WTC11 (cell line): ENCODE measurements around the gene HLF. TPM values are rescaled to one million over a fixed set of nuclear protein-coding genes. Genes with fewer than 3 reads are reported as not detected.

Experiments used
- ATAC-seq: fragments of 200-7000 bp; cut with Tn5 transposase; 2 replicates; pipeline ENCODE4 v1.10.0; 2021; ENCODE audit warnings: mild to moderate bottlenecking, moderate library complexity
- CTCF ChIA-PET: fragments of 300-600 bp; sonication (Branson Sonifier 250); formaldehyde crosslinking; loops from one replicate; lab custom pipeline; 2021; ENCODE audit warnings: antibody characterized with exemption; lab: Charles Lee
- POLR2A ChIA-PET: fragments of 350-600 bp; sonication (Branson Sonifier 250); formaldehyde crosslinking; loops from one replicate; lab custom pipeline; 2021; ENCODE audit warnings: antibody characterized with exemption; lab: Charles Lee
- DNase-seq: peaks from one replicate; pipeline ENCODE4 v3.0.0; 2021; ENCODE audit warnings: low spot score
- H3K27ac Mint-ChIP-seq: 2 replicates; pipeline ENCODE4 v1.8.0; 2021; ENCODE audit warnings: mixed read lengths
- H3K27me3 Mint-ChIP-seq: 2 replicates; pipeline ENCODE4 v1.8.0; 2021; ENCODE audit warnings: low read depth, mild to moderate bottlenecking, moderate library complexity, mixed read lengths
- H3K36me3 Mint-ChIP-seq: 2 replicates; pipeline ENCODE4 v1.8.0; 2021; ENCODE audit warnings: mixed read lengths
- H3K4me1 Mint-ChIP-seq: 2 replicates; pipeline ENCODE4 v1.8.0; 2022; ENCODE audit warnings: mixed read lengths
- H3K4me3 Mint-ChIP-seq: 2 replicates; pipeline ENCODE4 v1.8.0; 2021; ENCODE audit warnings: mild to moderate bottlenecking, moderate library complexity, mixed read lengths
- H3K9me3 Mint-ChIP-seq: 2 replicates; pipeline ENCODE4 v1.8.0; 2021; ENCODE audit warnings: mixed read lengths
- CREB1 ChIP-seq: sonication (generic); formaldehyde crosslinking; IDR thresholded peaks from 2 replicates; pipeline ENCODE4 v1.8.0; 2023; ENCODE audit warnings: mild to moderate bottlenecking, missing genetic modification reagents
- CTCF ChIP-seq: fragments of 200-600 bp; IDR thresholded peaks from 2 replicates; pipeline ENCODE4 v1.8.0; 2022; ENCODE audit warnings: antibody characterized with exemption
- IRF1 ChIP-seq: sonication (generic); formaldehyde crosslinking; IDR thresholded peaks from 2 replicates; pipeline ENCODE4 v1.8.0; 2023; ENCODE audit warnings: missing genetic modification reagents
- RELA ChIP-seq: sonication (generic); formaldehyde crosslinking; IDR thresholded peaks from 2 replicates; pipeline ENCODE4 v1.8.1; 2022; ENCODE audit warnings: missing genetic modification reagents, mild to moderate bottlenecking, borderline replicate concordance
- SMAD4 ChIP-seq: sonication (generic); formaldehyde crosslinking; IDR thresholded peaks from 2 replicates; pipeline ENCODE4 v1.8.0; 2022; ENCODE audit warnings: mild to moderate bottlenecking, missing genetic modification reagents
- SOX15 ChIP-seq: fragments of 250-450 bp; sonication (Bioruptor Pico); IDR thresholded peaks from 2 replicates; pipeline ENCODE4 v1.9.0; 2021; ENCODE audit warnings: mild to moderate bottlenecking
- STAT6 ChIP-seq: sonication (generic); formaldehyde crosslinking; conservative IDR thresholded peaks from 2 replicates; pipeline ENCODE4 v1.8.1; 2023; ENCODE audit warnings: mild to moderate bottlenecking, low read depth, missing genetic modification reagents, moderate library complexity
- TP53 ChIP-seq: sonication (generic); formaldehyde crosslinking; IDR thresholded peaks from 2 replicates; pipeline ENCODE4 v1.8.1; 2023; ENCODE audit warnings: mild to moderate bottlenecking, missing genetic modification reagents
- ZBTB21 ChIP-seq: sonication (generic); formaldehyde crosslinking; IDR thresholded peaks from 2 replicates; pipeline ENCODE4 v1.8.1; 2023; ENCODE audit warnings: mild to moderate bottlenecking, missing genetic modification reagents, borderline replicate concordance
- ZNF138 ChIP-seq: sonication (generic); formaldehyde crosslinking; conservative IDR thresholded peaks from 2 replicates; pipeline ENCODE4 v1.8.1; 2022; ENCODE audit warnings: mild to moderate bottlenecking, moderate library complexity, missing genetic modification reagents
- ZNF219 ChIP-seq: sonication (generic); formaldehyde crosslinking; IDR thresholded peaks from 2 replicates; pipeline ENCODE4 v1.8.0; 2023; ENCODE audit warnings: missing genetic modification reagents, mild to moderate bottlenecking, borderline replicate concordance
- total RNA-seq: library from RNA; stranded (reverse); gene quantifications from 3 replicates; pipeline ENCODE4 v1.2.3, GENCODE V29; 2021
- TF ChIP-seq, protein P1 (sequence below): fragments of 250-450 bp; sonication (Bioruptor Pico); IDR thresholded peaks from 2 replicates; pipeline ENCODE4 v1.9.0; 2021; ENCODE audit warnings: mild to moderate bottlenecking, borderline replicate concordance
- TF ChIP-seq, protein P2 (sequence below): sonication (generic); formaldehyde crosslinking; IDR thresholded peaks from 2 replicates; pipeline ENCODE4 v1.8.0; 2022; ENCODE audit warnings: mild to moderate bottlenecking, missing genetic modification reagents
- TF ChIP-seq, protein P3 (sequence below): sonication (generic); formaldehyde crosslinking; IDR thresholded peaks from 2 replicates; pipeline ENCODE4 v1.8.0; 2022; ENCODE audit warnings: missing genetic modification reagents
- TF ChIP-seq, protein P4 (sequence below): sonication (generic); formaldehyde crosslinking; IDR thresholded peaks from 2 replicates; pipeline ENCODE4 v1.8.1; 2023; ENCODE audit warnings: mild to moderate bottlenecking, moderate library complexity, missing genetic modification reagents

Gene HLF
- total RNA-seq, 1 experiment from 2014 or later = 0.31 TPM

- TF ChIP-seq CREB1 (CRISPR knock-in tag) = no peak
- no peak for TF ChIP-seq ZBTB21 (CRISPR knock-in tag)
- TF ChIP-seq, protein P1, sequence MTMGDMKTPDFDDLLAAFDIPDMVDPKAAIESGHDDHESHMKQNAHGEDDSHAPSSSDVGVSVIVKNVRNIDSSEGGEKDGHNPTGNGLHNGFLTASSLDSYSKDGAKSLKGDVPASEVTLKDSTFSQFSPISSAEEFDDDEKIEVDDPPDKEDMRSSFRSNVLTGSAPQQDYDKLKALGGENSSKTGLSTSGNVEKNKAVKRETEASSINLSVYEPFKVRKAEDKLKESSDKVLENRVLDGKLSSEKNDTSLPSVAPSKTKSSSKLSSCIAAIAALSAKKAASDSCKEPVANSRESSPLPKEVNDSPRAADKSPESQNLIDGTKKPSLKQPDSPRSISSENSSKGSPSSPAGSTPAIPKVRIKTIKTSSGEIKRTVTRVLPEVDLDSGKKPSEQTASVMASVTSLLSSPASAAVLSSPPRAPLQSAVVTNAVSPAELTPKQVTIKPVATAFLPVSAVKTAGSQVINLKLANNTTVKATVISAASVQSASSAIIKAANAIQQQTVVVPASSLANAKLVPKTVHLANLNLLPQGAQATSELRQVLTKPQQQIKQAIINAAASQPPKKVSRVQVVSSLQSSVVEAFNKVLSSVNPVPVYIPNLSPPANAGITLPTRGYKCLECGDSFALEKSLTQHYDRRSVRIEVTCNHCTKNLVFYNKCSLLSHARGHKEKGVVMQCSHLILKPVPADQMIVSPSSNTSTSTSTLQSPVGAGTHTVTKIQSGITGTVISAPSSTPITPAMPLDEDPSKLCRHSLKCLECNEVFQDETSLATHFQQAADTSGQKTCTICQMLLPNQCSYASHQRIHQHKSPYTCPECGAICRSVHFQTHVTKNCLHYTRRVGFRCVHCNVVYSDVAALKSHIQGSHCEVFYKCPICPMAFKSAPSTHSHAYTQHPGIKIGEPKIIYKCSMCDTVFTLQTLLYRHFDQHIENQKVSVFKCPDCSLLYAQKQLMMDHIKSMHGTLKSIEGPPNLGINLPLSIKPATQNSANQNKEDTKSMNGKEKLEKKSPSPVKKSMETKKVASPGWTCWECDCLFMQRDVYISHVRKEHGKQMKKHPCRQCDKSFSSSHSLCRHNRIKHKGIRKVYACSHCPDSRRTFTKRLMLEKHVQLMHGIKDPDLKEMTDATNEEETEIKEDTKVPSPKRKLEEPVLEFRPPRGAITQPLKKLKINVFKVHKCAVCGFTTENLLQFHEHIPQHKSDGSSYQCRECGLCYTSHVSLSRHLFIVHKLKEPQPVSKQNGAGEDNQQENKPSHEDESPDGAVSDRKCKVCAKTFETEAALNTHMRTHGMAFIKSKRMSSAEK (CRISPR knock-in tag) = no peak
- TF ChIP-seq, all 79 proteins: peak for 0
These were observed 39.5 kb upstream of the HLF start (continued) for GRCh38 chr17:55225237-55225636.

DNA sequence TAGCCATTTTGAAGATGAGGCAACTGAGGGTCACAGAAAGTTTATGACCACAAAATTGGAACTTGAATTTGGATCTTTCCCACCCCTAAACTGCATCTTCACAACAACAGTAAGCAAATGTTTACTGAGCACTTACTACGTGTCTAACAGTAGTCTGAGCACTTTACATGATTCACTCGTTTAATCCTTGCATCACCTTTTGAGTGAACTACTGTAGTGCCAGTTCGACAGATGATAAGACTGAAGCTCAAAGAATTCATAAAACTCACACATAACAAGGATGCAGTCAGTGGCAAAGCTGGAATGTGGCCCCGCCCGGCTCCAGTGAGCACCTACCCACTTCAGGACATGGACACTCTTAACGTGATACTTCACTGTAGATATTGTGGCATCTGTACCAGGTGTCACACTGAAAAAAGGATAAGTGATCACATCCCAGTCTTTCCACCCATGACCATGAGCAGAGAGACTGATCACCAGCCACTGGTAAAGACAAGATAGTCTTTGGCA is 36.0 kb upstream of the HLF start:
- no peak overlapping the region for H3K27ac Mint-ChIP-seq
- no peaks in the 10 kb centered on the region for H3K9me3 Mint-ChIP-seq
- H3K27me3 Mint-ChIP-seq = peaks cover 4% of the 10 kb centered on the region
- no peak for TF ChIP-seq ZNF219 (CRISPR knock-in tag)
- TF ChIP-seq, all 79 proteins: peak for 0
- H3K4me3 Mint-ChIP-seq = no peak overlapping the region
- ChIA-PET POLR2A (no interaction called here), CTCF (no interaction called here)
- no peaks in the 10 kb centered on the region for H3K36me3 Mint-ChIP-seq
- ATAC-seq = no peak
- H3K4me1 Mint-ChIP-seq = no peaks in the 10 kb centered on the region
- DNase-seq = no peak

DNA sequence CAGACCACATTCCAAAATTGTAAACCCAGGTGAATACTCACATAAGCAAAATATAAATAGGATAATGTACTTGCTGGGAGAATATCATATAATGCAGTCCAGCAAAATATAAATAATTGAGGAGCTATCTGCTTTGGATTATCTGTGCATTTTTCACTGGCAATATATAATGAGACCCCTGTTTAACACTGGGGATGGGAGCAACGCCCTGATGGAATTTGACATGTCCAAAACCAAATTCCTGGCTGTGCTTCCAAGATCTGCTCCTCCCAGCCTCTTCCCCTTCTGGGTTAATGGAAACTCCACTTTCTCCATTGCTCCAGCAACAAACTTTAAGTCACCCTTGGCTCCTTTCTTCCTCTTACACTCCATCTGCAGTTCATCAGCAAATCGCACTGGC is 35.5 kb upstream of the HLF start:
- ChIA-PET POLR2A (no interaction called here), CTCF (no interaction called here)
- H3K36me3 Mint-ChIP-seq = no peaks in the 10 kb centered on the region
- no peak for DNase-seq
- no peak overlapping the region for H3K4me3 Mint-ChIP-seq
- H3K9me3 Mint-ChIP-seq = no peaks in the 10 kb centered on the region
- ATAC-seq = no peak
- no peak overlapping the region for H3K27ac Mint-ChIP-seq
- H3K27me3 Mint-ChIP-seq = peaks cover 7% of the 10 kb centered on the region
- H3K4me1 Mint-ChIP-seq = no peaks in the 10 kb centered on the region
- TF ChIP-seq TP53 (no peak), ZNF138 (CRISPR knock-in tag) (no peak), RELA (CRISPR knock-in tag) (no peak), SMAD4 (CRISPR knock-in tag) (no peak), STAT6 (CRISPR knock-in tag) (no peak), IRF1 (CRISPR knock-in tag) (no peak), SOX15 (CRISPR knock-in tag) (no peak), CTCF (no peak)
- TF ChIP-seq, protein P2, sequence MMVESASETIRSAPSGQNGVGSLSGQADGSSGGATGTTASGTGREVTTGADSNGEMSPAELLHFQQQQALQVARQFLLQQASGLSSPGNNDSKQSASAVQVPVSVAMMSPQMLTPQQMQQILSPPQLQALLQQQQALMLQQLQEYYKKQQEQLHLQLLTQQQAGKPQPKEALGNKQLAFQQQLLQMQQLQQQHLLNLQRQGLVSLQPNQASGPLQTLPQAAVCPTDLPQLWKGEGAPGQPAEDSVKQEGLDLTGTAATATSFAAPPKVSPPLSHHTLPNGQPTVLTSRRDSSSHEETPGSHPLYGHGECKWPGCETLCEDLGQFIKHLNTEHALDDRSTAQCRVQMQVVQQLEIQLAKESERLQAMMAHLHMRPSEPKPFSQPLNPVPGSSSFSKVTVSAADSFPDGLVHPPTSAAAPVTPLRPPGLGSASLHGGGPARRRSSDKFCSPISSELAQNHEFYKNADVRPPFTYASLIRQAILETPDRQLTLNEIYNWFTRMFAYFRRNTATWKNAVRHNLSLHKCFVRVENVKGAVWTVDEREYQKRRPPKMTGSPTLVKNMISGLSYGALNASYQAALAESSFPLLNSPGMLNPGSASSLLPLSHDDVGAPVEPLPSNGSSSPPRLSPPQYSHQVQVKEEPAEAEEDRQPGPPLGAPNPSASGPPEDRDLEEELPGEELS = no peak
- TF ChIP-seq, protein P3, sequence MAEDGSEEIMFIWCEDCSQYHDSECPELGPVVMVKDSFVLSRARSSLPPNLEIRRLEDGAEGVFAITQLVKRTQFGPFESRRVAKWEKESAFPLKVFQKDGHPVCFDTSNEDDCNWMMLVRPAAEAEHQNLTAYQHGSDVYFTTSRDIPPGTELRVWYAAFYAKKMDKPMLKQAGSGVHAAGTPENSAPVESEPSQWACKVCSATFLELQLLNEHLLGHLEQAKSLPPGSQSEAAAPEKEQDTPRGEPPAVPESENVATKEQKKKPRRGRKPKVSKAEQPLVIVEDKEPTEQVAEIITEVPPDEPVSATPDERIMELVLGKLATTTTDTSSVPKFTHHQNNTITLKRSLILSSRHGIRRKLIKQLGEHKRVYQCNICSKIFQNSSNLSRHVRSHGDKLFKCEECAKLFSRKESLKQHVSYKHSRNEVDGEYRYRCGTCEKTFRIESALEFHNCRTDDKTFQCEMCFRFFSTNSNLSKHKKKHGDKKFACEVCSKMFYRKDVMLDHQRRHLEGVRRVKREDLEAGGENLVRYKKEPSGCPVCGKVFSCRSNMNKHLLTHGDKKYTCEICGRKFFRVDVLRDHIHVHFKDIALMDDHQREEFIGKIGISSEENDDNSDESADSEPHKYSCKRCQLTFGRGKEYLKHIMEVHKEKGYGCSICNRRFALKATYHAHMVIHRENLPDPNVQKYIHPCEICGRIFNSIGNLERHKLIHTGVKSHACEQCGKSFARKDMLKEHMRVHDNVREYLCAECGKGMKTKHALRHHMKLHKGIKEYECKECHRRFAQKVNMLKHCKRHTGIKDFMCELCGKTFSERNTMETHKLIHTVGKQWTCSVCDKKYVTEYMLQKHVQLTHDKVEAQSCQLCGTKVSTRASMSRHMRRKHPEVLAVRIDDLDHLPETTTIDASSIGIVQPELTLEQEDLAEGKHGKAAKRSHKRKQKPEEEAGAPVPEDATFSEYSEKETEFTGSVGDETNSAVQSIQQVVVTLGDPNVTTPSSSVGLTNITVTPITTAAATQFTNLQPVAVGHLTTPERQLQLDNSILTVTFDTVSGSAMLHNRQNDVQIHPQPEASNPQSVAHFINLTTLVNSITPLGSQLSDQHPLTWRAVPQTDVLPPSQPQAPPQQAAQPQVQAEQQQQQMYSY (CRISPR knock-in tag) = no peak
- TF ChIP-seq, protein P4, sequence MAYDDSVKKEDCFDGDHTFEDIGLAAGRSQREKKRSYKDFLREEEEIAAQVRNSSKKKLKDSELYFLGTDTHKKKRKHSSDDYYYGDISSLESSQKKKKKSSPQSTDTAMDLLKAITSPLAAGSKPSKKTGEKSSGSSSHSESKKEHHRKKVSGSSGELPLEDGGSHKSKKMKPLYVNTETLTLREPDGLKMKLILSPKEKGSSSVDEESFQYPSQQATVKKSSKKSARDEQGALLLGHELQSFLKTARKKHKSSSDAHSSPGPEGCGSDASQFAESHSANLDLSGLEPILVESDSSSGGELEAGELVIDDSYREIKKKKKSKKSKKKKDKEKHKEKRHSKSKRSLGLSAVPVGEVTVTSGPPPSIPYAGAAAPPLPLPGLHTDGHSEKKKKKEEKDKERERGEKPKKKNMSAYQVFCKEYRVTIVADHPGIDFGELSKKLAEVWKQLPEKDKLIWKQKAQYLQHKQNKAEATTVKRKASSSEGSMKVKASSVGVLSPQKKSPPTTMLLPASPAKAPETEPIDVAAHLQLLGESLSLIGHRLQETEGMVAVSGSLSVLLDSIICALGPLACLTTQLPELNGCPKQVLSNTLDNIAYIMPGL (CRISPR knock-in tag) = no peak
